Measurements from ENCODE around the gene UTP25. TPM values are rescaled to one million over a fixed set of nuclear protein-coding genes. Genes with fewer than 3 reads are reported as not detected.
"Not testable (repeated sequence)": the region's sequence is repeated elsewhere in the genome, so short reads cannot be mapped to it uniquely, and the experiment has no call there.

The UTP25 gene
- total RNA-seq, 1 experiment from 2014 or later = 9.5 TPM

DNA sequence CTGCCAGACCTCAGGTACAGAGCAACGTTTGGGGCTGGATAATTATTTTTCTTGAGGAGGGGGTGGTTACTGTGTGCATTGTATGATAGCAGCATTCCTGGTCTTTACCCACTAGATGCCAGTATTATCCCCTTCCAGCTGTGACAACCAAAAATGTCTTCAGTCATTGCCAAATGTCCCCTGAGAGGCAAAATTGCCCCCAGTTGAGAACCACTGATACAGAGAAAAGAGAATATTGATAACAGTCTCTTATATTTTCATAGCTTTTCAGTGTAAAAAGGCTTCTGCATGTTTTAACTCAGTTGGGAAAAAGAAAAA is 58.4 kb downstream of the UTP25 start:
- Mint-ChIP-seq H3K27me3 (ENCODE audit: insufficient read depth, unreplicated experiment) (peaks cover 7% of the 10 kb centered on the region), H3K9me3 (ENCODE audit: unreplicated experiment) (no peaks in the 10 kb centered on the region), H3K27ac (ENCODE audit: unreplicated experiment) (no peak overlapping the region), H3K4me3 (ENCODE audit: unreplicated experiment) (no peak overlapping the region), H3K4me1 (ENCODE audit: low read depth, unreplicated experiment) (peaks cover 7% of the 10 kb centered on the region), H3K36me3 (ENCODE audit: insufficient read depth, unreplicated experiment) (no peaks in the 10 kb centered on the region)
- BruUV-seq (replicated peaks) = no TSS peak
- peaks cover 4% of the 10 kb centered on the region; the same call in 1 of the 2 replicates for H3K4me1 ChIP-seq
- POLR2A ChIA-PET = no interaction called here
- CTCF ChIA-PET = no interaction called here
- no peak for DNase-seq
- TF ChIP-seq, protein P1, sequence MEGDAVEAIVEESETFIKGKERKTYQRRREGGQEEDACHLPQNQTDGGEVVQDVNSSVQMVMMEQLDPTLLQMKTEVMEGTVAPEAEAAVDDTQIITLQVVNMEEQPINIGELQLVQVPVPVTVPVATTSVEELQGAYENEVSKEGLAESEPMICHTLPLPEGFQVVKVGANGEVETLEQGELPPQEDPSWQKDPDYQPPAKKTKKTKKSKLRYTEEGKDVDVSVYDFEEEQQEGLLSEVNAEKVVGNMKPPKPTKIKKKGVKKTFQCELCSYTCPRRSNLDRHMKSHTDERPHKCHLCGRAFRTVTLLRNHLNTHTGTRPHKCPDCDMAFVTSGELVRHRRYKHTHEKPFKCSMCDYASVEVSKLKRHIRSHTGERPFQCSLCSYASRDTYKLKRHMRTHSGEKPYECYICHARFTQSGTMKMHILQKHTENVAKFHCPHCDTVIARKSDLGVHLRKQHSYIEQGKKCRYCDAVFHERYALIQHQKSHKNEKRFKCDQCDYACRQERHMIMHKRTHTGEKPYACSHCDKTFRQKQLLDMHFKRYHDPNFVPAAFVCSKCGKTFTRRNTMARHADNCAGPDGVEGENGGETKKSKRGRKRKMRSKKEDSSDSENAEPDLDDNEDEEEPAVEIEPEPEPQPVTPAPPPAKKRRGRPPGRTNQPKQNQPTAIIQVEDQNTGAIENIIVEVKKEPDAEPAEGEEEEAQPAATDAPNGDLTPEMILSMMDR (IDR thresholded peaks at IDR 0.05; ENCODE audit: insufficient read depth in 1 of 2, low read depth in 1 of 2, low read length in 1 of 2, severe bottlenecking in 1 of 2, unreplicated experiment in 1 of 2) = no peak
- no peaks in the 10 kb centered on the region for H3K36me3 ChIP-seq (ENCODE audit: control insufficient read depth, insufficient read depth, low read length)
- H3K9me3 ChIP-seq = no peaks in the 10 kb centered on the region
- no peak overlapping the region for H3K4me3 ChIP-seq (ENCODE audit: low read depth, low read length)
- intact Hi-C loops (cut with micrococcal nuclease; ENCODE audit: unreplicated experiment) = no loop called here
- H3K27me3 ChIP-seq (replicated peaks; ENCODE audit: control insufficient read depth, insufficient read depth, low read length) = no peaks in the 10 kb centered on the region

DNA sequence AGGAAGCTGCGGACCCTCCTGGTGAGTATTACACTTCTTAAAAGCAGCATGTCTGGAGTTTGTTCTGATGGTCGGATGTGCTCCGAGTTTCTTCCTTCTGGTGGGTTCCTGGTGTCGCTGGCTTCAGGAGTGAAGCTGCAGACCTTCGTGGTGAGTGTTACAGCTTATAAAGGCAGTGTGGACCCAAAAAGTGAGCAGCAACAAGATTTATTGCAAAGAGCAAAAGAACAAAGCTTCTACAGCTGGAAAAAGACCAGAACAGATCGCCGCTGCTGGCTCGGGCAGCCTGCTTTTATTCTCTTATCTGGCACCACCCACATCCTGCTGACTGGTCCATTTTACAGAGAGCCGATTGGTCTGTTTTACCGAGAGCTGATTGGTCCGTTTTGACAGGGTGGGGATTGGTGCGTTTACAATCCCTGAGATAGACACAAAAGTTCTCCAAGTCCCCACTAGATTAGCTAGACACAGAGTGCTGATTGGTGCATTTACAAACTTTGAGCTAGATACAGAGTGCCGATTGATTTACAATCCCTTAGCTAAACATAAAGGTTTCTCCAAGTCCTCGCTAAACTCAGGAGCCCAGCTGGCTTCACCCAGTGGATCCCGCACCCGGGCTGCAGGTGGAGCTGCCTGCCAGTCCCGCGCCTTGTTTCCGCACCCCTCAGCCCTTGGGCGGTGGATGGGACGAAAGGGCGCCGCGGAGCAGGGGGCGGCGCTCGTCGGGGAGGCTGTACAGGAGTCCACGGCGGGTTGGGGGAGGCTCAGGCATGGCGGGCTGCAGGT is 60.7 kb downstream of the UTP25 start:
- H3K4me1 ChIP-seq; H3K27me3 ChIP-seq (replicated peaks; ENCODE audit: control insufficient read depth, insufficient read depth, low read length); BruUV-seq (replicated peaks); H3K9me3 ChIP-seq; H3K27me3 Mint-ChIP-seq (ENCODE audit: insufficient read depth, unreplicated experiment); H3K36me3 ChIP-seq (ENCODE audit: control insufficient read depth, insufficient read depth, low read length); POLR2A ChIA-PET; intact Hi-C loops (cut with micrococcal nuclease; ENCODE audit: unreplicated experiment); H3K27ac Mint-ChIP-seq (ENCODE audit: unreplicated experiment); DNase-seq; H3K4me3 ChIP-seq (ENCODE audit: low read depth, low read length); H3K36me3 Mint-ChIP-seq (ENCODE audit: insufficient read depth, unreplicated experiment); H3K9me3 Mint-ChIP-seq (ENCODE audit: unreplicated experiment); H3K4me1 Mint-ChIP-seq (ENCODE audit: low read depth, unreplicated experiment); CTCF ChIA-PET; H3K4me3 Mint-ChIP-seq (ENCODE audit: unreplicated experiment): not testable (repeated sequence)

DNA sequence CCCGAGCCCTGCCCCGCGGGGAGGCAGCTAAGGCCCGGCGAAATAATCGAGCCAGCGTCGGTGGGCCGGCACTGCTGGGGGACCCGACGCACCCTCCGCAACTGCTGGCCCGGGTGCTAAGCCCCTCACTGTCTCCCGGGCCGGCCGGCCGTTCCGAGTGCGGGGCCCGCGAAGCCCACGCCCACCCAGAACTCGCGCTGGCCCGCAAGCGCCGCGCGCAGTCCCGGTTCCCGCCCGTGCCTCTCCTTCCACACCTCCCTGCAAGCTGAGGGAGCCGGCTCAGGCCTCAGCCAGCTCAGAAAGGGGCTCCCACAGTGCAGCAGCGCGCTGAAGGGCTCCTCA is 61.3 kb downstream of the UTP25 start:
- H3K4me1 ChIP-seq = peaks cover 2% of the 10 kb centered on the region; the same call in 1 of the 2 replicates
- no peaks in the 10 kb centered on the region for H3K27me3 ChIP-seq (replicated peaks; ENCODE audit: control insufficient read depth, insufficient read depth, low read length)
- Mint-ChIP-seq H3K4me1 (ENCODE audit: low read depth, unreplicated experiment) (no peaks in the 10 kb centered on the region), H3K4me3 (ENCODE audit: unreplicated experiment) (no peak overlapping the region), H3K27me3 (ENCODE audit: insufficient read depth, unreplicated experiment) (no peaks in the 10 kb centered on the region), H3K9me3 (ENCODE audit: unreplicated experiment) (no peaks in the 10 kb centered on the region), H3K27ac (ENCODE audit: unreplicated experiment) (no peak overlapping the region), H3K36me3 (ENCODE audit: insufficient read depth, unreplicated experiment) (no peaks in the 10 kb centered on the region)
- DNase-seq = no peak
- TF ChIP-seq, protein P1 (IDR thresholded peaks at IDR 0.05; ENCODE audit: insufficient read depth in 1 of 2, low read depth in 1 of 2, low read length in 1 of 2, severe bottlenecking in 1 of 2, unreplicated experiment in 1 of 2) = no peak
- BruUV-seq (replicated peaks) = no TSS peak
- intact Hi-C loops (cut with micrococcal nuclease; ENCODE audit: unreplicated experiment) = no loop called here
- H3K9me3 ChIP-seq = no peaks in the 10 kb centered on the region
- ChIA-PET CTCF (no interaction called here), POLR2A (no interaction called here)
- H3K36me3 ChIP-seq (ENCODE audit: control insufficient read depth, insufficient read depth, low read length) = no peaks in the 10 kb centered on the region
- no peak overlapping the region for H3K4me3 ChIP-seq (ENCODE audit: low read depth, low read length)
